ENCODE measurements around the gene NPFFR1. TPM values are rescaled to one million over a fixed set of nuclear protein-coding genes. Genes with fewer than 3 reads are reported as not detected.
"Not testable (repeated sequence)": the region's sequence is repeated elsewhere in the genome, so short reads cannot be mapped to it uniquely, and the experiment has no call there.

NPFFR1 gene
- total RNA-seq, 1 experiment from 2014 or later = not detected

- H3K27ac ChIP-seq; H3K9me3 ChIP-seq (replicated peaks); H3K4me1 ChIP-seq; H3K27me3 ChIP-seq; DNase-seq; H3K36me3 ChIP-seq; H3K4me3 ChIP-seq: not testable (repeated sequence)
Measured at GRCh38 chr10:70239077-70239976, 44.5 kb downstream of the NPFFR1 start.

DNA sequence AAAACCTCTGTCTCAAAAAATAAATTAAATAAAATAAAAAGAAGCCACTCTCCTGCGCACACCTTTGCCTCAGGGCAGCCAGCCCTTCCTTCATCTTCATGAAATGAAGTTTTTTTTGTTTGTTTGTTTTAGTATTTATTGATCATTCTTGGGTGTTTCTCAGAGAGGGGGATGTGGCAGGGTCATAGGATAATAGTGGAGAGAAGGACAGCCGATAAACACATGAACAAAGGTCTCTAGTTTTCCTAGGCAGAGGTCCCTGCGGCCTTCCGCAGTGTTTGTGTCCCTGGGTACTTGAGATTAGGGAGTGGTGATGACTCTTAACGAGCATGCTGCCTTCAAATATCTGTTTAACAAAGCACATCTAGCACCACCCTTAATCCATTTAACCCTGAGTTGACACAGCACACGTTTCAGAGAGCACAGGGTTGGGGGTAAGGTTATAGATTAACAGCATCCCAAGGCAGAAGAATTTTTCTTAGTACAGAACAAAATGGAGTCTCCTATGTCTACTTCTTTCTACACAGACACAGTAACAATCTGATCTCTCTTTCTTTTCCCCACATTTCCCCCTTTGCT, 45.8 kb downstream of the NPFFR1 start:
- not testable (repeated sequence) for H3K4me1 ChIP-seq; H3K9me3 ChIP-seq (replicated peaks); H3K27me3 ChIP-seq; H3K27ac ChIP-seq; DNase-seq; H3K36me3 ChIP-seq; H3K4me3 ChIP-seq

DNA sequence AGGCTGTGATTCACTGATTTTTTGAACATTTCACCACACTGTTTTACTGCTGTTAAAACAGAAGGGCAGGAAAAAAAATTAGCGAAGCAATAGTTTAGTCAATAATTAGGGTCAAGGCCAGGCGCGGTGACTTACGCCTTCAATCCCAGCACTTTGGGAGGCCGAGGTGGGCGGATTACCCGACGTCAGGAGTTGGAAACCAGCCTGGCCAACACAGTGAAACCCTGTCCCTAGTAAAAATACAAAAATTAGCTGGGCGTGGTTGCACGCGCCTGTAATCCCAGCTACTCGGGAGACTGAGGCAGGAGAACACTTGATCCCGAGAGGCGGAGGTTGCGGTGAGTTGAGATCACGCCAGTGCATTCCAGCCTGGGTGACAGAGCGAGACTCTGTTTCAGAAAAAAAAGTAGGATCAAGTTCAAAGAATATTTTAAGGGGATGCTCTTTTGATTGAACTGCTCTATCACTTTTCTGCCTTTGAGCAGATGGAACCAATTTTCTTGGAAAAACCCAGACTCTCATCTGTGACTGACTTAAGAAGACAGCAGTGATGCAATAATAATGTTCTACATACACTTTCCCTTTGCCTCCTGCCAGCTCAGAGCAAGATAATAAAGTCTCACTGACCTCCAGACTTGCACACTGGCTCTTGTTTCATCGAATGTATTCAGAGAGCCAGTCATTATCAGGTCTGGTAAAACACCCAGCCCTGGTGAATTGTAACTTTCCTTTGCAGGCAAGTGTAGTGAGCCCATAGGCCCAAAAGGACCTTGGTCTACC, 48.9 kb downstream of the NPFFR1 start:
- DNase-seq = no peak
- Histone ChIP-seq H3K4me3 (no peak overlapping the region), H3K9me3 (replicated peaks) (no peaks in the 10 kb centered on the region), H3K36me3 (0 out of 2 replicates have a peak, but pooled peaks cover 2% of the 10 kb centered on the region), H3K4me1 (no peaks in the 10 kb centered on the region), H3K27ac (no peak overlapping the region), H3K27me3 (no peaks in the 10 kb centered on the region)

DNA sequence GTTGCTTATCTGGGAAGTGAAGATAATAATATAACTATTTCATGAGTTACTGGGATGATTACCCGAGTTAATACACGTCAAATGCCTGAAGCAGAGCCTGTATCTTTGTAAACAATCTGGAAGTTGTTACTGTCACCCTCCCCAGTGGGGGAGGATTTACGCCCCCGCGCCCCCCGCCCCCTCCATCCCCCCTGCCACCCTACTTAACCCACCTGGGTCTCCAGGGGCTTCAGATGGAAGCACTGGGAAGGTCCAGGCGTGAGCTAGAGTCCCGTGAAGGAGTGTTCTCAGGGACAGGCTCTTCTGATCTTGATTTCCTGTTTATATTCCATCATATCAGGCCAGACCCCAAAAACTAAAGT, 49.9 kb downstream of the NPFFR1 start:
- DNase-seq = no peak

GRCh38 chr10:70233109-70233938, 50.5 kb downstream of the NPFFR1 start, which contains the start of gene PPA1:
PPA1 (minus strand) TSS chr10:70233429; CDS start chr10:70233327, 102 bp downstream.
- H3K36me3 ChIP-seq = peaks cover 9% of the 10 kb centered on the region; the same call in 1 of the 2 replicates
- H3K27me3 ChIP-seq = no peaks in the 10 kb centered on the region
- peak within 1 kb of the TSS; percentile 72 for H3K4me3 ChIP-seq
- H3K9me3 ChIP-seq (replicated peaks) = no peaks in the 10 kb centered on the region
- H3K4me1 ChIP-seq = no peaks in the 10 kb centered on the region
- peak; percentile 94 for DNase-seq
- H3K27ac ChIP-seq = peak within 1 kb of the TSS; percentile 14; the same call in 1 of the 2 replicates

More for the DNA sequence above, 49.9 kb downstream of the NPFFR1 start:
- H3K4me1 ChIP-seq = no peaks in the 10 kb centered on the region
- peaks cover 6% of the 10 kb centered on the region; the same call in 1 of the 2 replicates for H3K36me3 ChIP-seq
- no peaks in the 10 kb centered on the region for H3K9me3 ChIP-seq (replicated peaks)
- peak overlapping the region; percentile 72 for H3K4me3 ChIP-seq
- H3K27ac ChIP-seq = no peak overlapping the region
- no peaks in the 10 kb centered on the region for H3K27me3 ChIP-seq

GRCh38 chr10:70232859-70233108, 51.0 kb downstream of the NPFFR1 start:
- peaks cover 13% of the 10 kb centered on the region; the same call in 1 of the 2 replicates for H3K36me3 ChIP-seq
- no peak for DNase-seq
- H3K4me1 ChIP-seq = no peaks in the 10 kb centered on the region
- peak overlapping the region; percentile 72 for H3K4me3 ChIP-seq
- peak overlapping the region; percentile 14; the same call in 1 of the 2 replicates for H3K27ac ChIP-seq
- H3K27me3 ChIP-seq = no peaks in the 10 kb centered on the region
- H3K9me3 ChIP-seq (replicated peaks) = no peaks in the 10 kb centered on the region

DNA sequence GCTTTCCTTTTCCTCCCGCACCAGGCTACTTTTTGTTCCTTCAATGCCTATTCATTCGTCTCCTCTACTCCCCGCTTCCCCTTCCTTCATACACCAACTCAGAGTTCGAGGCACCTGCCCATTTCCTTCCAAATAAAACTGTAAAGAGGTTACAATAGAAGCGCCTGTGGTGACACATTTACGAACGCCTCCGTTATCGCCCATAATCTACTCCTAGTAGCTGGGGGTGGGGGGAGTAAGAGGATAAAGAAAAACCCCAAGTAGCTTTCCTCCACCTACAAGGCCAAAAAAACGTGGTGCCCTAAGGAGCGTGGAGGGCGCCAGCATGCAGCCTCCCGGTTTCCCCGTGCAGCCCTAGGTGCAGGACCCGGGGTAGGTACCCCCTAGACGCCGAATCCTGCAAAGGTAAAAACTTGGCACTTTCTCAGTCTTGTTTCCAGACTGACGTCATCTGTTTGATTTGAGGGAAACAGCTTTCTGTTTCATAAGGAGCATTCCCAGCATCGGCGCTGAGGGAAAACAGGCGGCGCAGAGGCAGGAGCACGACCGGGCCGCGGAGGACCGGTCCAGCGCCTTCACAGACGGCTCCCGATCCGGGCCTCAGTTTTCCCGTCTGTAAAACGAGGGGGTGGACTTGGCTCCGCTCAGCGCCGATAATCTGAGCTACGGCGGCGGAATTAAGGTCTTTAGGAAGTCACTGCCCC, 51.5 kb downstream of the NPFFR1 start:
- no peaks in the 10 kb centered on the region for H3K4me1 ChIP-seq
- peak overlapping the region; percentile 14; the same call in 1 of the 2 replicates for H3K27ac ChIP-seq
- DNase-seq = peak; percentile 14 to 39
- no peaks in the 10 kb centered on the region for H3K27me3 ChIP-seq
- peak overlapping the region; percentile 72 for H3K4me3 ChIP-seq
- peaks cover 13% of the 10 kb centered on the region; the same call in 1 of the 2 replicates for H3K36me3 ChIP-seq
- H3K9me3 ChIP-seq (replicated peaks) = no peaks in the 10 kb centered on the region

DNA sequence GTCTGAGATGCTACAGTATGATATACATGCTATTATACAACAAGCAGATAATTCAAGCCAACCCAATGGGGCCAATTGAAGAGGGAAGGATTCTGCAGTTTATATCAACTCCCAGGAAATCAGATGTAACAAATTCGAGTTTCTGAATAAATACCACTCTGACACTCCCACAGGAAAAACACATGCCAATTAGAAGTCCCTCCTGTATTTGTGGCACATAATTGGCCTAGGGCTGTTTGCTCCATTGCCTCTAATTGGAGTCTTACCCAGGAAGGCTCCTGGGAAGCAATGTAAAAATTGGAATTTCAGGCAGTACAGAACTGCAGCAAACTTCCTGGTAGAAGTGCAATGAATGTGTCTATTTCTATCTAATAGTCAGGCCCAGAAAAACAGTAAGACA, 55.3 kb downstream of the NPFFR1 start:
- no peaks in the 10 kb centered on the region for H3K27me3 ChIP-seq
- H3K9me3 ChIP-seq (replicated peaks) = no peaks in the 10 kb centered on the region
- no peak overlapping the region for H3K27ac ChIP-seq
- no peak for DNase-seq
- H3K36me3 ChIP-seq = peaks cover 13% of the 10 kb centered on the region; the same call in 1 of the 2 replicates
- no peaks in the 10 kb centered on the region for H3K4me1 ChIP-seq
- no peak overlapping the region for H3K4me3 ChIP-seq

DNA sequence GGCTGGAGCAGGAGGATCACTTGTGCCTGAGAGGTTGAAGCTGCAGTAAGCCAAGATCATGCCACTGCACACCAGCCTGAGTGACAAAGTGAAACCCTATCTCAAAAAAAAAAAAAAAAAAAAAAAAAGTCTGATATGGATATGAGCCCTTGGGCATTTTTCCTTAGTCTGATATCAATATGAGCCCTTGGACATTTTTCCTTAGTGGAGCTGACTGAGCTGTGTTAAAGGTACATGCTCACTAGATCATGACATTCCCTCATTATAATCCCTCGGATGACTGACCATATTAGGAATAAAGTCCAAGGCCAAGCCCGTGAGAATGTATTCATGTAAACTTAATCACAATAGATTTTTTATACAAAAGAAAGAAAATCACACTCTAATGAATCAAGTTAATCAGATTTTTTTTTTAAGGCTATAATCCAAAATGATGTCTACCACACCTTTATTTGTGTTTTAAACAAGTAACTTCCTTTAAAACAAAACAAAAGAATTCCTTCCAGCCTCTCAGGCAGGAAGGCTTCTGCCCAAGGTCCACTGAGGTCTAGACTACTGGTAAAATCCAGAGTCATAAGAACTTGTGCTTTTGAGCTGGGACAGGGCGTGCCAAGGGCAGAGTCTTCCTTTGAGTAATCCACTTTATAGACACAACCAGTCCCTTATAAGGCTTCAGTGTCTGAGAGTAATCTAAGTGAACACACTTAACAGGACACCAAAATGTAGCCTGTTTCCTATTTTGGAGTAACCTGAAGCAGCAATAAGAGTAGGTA, 56.1 kb downstream of the NPFFR1 start:
- H3K27ac ChIP-seq = no peak overlapping the region
- no peaks in the 10 kb centered on the region for H3K4me1 ChIP-seq
- H3K27me3 ChIP-seq = no peaks in the 10 kb centered on the region
- no peak for DNase-seq
- H3K4me3 ChIP-seq = no peak overlapping the region
- peaks cover 13% of the 10 kb centered on the region; the same call in 1 of the 2 replicates for H3K36me3 ChIP-seq
- H3K9me3 ChIP-seq (replicated peaks) = no peaks in the 10 kb centered on the region

- H3K27ac ChIP-seq = no peak overlapping the region
- no peak overlapping the region for H3K4me3 ChIP-seq
- no peak for DNase-seq
- no peaks in the 10 kb centered on the region for H3K27me3 ChIP-seq
- no peaks in the 10 kb centered on the region for H3K9me3 ChIP-seq (replicated peaks)
- H3K36me3 ChIP-seq = 0 out of 2 replicates have a peak, but pooled peaks cover 11% of the 10 kb centered on the region
- H3K4me1 ChIP-seq = no peaks in the 10 kb centered on the region
Measured at GRCh38 chr10:70223728-70224127, 60.1 kb downstream of the NPFFR1 start.

DNA sequence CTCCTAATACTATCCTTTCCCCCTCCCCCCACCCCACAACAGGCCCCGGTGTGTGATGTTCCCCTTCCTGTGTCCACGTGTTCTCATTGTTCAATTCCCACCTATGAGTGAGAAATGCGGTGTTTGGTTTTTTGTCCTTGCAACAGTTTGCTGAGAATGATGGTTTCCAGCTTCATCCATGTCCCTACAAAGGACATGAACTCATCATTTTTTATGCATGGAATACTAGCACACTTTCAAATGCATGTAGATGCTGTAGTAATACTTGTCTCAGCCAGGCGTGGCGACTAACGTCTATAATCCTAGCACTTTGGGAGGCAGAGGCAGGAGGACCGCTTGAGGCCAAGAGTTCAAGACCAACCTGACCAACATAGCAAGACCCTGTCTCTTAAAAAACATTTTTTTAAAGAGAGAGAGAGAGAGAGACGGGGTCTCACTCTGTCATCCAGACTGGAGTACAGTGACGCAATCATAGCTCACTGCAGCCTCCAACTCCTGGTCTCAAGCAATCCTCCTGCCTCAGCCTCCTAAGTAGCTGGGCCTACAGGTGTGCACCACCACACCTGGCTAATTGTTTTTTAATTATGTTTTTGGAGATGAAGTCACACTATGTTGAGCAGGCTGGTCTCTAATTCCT, 60.9 kb downstream of the NPFFR1 start:
- not testable (repeated sequence) for H3K36me3 ChIP-seq; H3K4me3 ChIP-seq; H3K27me3 ChIP-seq; H3K9me3 ChIP-seq (replicated peaks); DNase-seq; H3K4me1 ChIP-seq; H3K27ac ChIP-seq

- H3K9me3 ChIP-seq (replicated peaks) = no peaks in the 10 kb centered on the region
- no peak for DNase-seq
- H3K4me3 ChIP-seq = no peak overlapping the region
- H3K36me3 ChIP-seq = peaks cover 6% of the 10 kb centered on the region; the same call in 1 of the 2 replicates
- H3K27ac ChIP-seq = no peak overlapping the region
- no peaks in the 10 kb centered on the region for H3K4me1 ChIP-seq
- no peaks in the 10 kb centered on the region for H3K27me3 ChIP-seq
Measured at GRCh38 chr10:70222340-70222794, 61.4 kb downstream of the NPFFR1 start.

GRCh38 chr10:70221030-70221429, 62.8 kb downstream of the NPFFR1 start:
- no peaks in the 10 kb centered on the region for H3K9me3 ChIP-seq (replicated peaks)
- H3K27me3 ChIP-seq = no peaks in the 10 kb centered on the region
- H3K27ac ChIP-seq = no peak overlapping the region
- no peaks in the 10 kb centered on the region for H3K4me1 ChIP-seq
- no peak overlapping the region for H3K4me3 ChIP-seq
- DNase-seq = no peak
- H3K36me3 ChIP-seq = peaks cover 6% of the 10 kb centered on the region; the same call in 1 of the 2 replicates
